H1 (cell line): ENCODE results near the gene ACSM2A. TPM values are rescaled to one million over a fixed set of nuclear protein-coding genes. Genes with fewer than 3 reads are reported as not detected.

Source experiments
- CTCF ChIA-PET: fragments of 300-600 bp; sonication (Branson Sonifier 250); formaldehyde crosslinking; loops from one replicate; lab custom pipeline; 2021; ENCODE audit not compliant: partially characterized antibody; lab: Charles Lee
- POLR2A ChIA-PET: fragments of 300-600 bp; sonication (Branson Sonifier 250); formaldehyde crosslinking; loops from one replicate; lab custom pipeline; 2021; ENCODE audit warnings: inconsistent platforms; ENCODE audit not compliant: partially characterized antibody; lab: Charles Lee
- DNase-seq, 2 experiments: peaks; one replicate each; pipeline versions ENCODE4 v3.0.0 to v3.0.0-alpha.2; 2010 to 2022; ENCODE audit warnings: low spot score in 2 of 2, low read depth in 1 of 2, mixed read lengths in 1 of 2
- FAIRE-seq: peaks from 2 replicates; lab custom pipeline; 2011; peaks lifted over from hg19 to GRCh38; lab: Jason Lieb, UNC
- H2AFZ ChIP-seq: 2 replicates; pipeline ENCODE4 v1.8.1; 2012; ENCODE audit warnings: low read length, inconsistent platforms
- H2AK5ac ChIP-seq: 2 replicates; pipeline ENCODE4 v1.6.1; 2013; ENCODE audit warnings: low read depth, low read length
- H2BK120ac ChIP-seq: replicated peaks from 2 replicates; pipeline ENCODE3; 2013; ENCODE audit warnings: low read depth, low read length, inconsistent platforms
- H2BK12ac ChIP-seq: 2 replicates; pipeline ENCODE4 v1.6.1; 2013; ENCODE audit warnings: low read depth, low read length
- H2BK15ac ChIP-seq: 2 replicates; pipeline ENCODE4 v1.6.1; 2013; ENCODE audit warnings: low read length
- H2BK20ac ChIP-seq: 2 replicates; pipeline ENCODE4 v1.6.1; 2013; ENCODE audit warnings: low read length
- H2BK5ac ChIP-seq: 2 replicates; pipeline ENCODE4 v1.6.1; 2013; ENCODE audit warnings: low read depth, low read length
- H3K14ac ChIP-seq: 2 replicates; pipeline ENCODE4 v1.6.1; 2013; ENCODE audit warnings: inconsistent platforms; ENCODE audit not compliant: insufficient read length
- H3K18ac ChIP-seq: 2 replicates; pipeline ENCODE4 v1.6.1; 2013; ENCODE audit warnings: low read length; ENCODE audit errors: extremely low read depth
- H3K23ac ChIP-seq: 2 replicates; pipeline ENCODE4 v1.6.1; 2013; ENCODE audit warnings: inconsistent platforms; ENCODE audit not compliant: insufficient read length
- H3K23me2 ChIP-seq: 2 replicates; pipeline ENCODE4 v1.6.1; 2013; ENCODE audit warnings: low read depth, low read length
- H3K27ac ChIP-seq: 2 replicates; pipeline ENCODE4 v1.6.1; 2011; ENCODE audit warnings: low read depth, low read length, inconsistent platforms
- H3K27me3 ChIP-seq, 4 experiments: replicated peaks in 1 of 4; 1 replicate in 1 of 4; 2 replicates in 3 of 4; pipeline versions ENCODE4 v1.6.1 to v1.8.1; 2011 to 2013; ENCODE audit warnings: low read length in 3 of 4, mild to moderate bottlenecking in 3 of 4, inconsistent platforms in 2 of 4, mixed read lengths in 2 of 4, moderate library complexity in 1 of 4; ENCODE audit not compliant: control insufficient read depth in 3 of 4, insufficient read depth in 3 of 4; ENCODE audit errors: extremely low read depth in 1 of 4
- H3K36me3 ChIP-seq, 4 experiments: 2 replicates each; pipeline versions ENCODE4 v1.6.1 to v1.8.1; 2011 to 2013; ENCODE audit warnings: mild to moderate bottlenecking in 4 of 4, low read length in 3 of 4, moderate library complexity in 2 of 4, control low read depth in 1 of 4, inconsistent platforms in 1 of 4; ENCODE audit not compliant: insufficient read depth in 4 of 4, control insufficient read depth in 2 of 4
- H3K4ac ChIP-seq: replicated peaks from 2 replicates; pipeline ENCODE3; 2013; ENCODE audit warnings: low read length, low read depth, mixed read lengths, inconsistent platforms; ENCODE audit not compliant: insufficient read length
- H3K4me1 ChIP-seq, 4 experiments: replicated peaks in 1 of 4; 1 replicate in 1 of 4; 2 replicates in 3 of 4; pipeline versions ENCODE4 v1.6.1 to v1.8.1; 2011 to 2013; ENCODE audit warnings: low read length in 3 of 4, inconsistent platforms in 2 of 4, mixed read lengths in 1 of 4; ENCODE audit not compliant: insufficient read depth in 4 of 4, control insufficient read depth in 3 of 4
- H3K4me2 ChIP-seq, 2 experiments: 2 replicates each; pipeline versions ENCODE4 v1.6.1 to v1.8.1; 2011 to 2013; ENCODE audit warnings: low read depth in 2 of 2, low read length in 2 of 2, control low read depth in 1 of 2, inconsistent platforms in 1 of 2, mild to moderate bottlenecking in 1 of 2; ENCODE audit not compliant: insufficient read depth in 1 of 2
- H3K4me3 ChIP-seq, 4 experiments: fragments of 200-600, 300-600 bp in 1 of 4; sonication (generic), shearing (Covaris generic), sonication (Bioruptor Twin) in 1 of 4; 2 replicates each; pipeline versions ENCODE4 v1.5.1 to v1.8.1; 2011 to 2016; ENCODE audit warnings: low read length in 4 of 4, low read depth in 3 of 4, control low read depth in 2 of 4, inconsistent platforms in 2 of 4, mild to moderate bottlenecking in 2 of 4, mixed read lengths in 1 of 4, moderate library complexity in 1 of 4; ENCODE audit not compliant: insufficient read depth in 2 of 4; ENCODE audit errors: extremely low read depth in 1 of 4
- H3K56ac ChIP-seq: replicated peaks from 2 replicates; pipeline ENCODE3; 2013; ENCODE audit warnings: low read depth, mild to moderate bottlenecking, mixed read lengths, low read length, inconsistent platforms; ENCODE audit not compliant: insufficient read length
- H3K79me1 ChIP-seq: 2 replicates; pipeline ENCODE4 v1.6.1; 2013; ENCODE audit warnings: low read depth, low read length, control low read depth
- H3K79me2 ChIP-seq, 2 experiments: 2 replicates each; pipeline versions ENCODE4 v1.6.1 to v1.8.1; 2012 to 2013; ENCODE audit warnings: low read length in 2 of 2, mild to moderate bottlenecking in 2 of 2, inconsistent platforms in 1 of 2; ENCODE audit not compliant: insufficient read depth in 2 of 2, control insufficient read depth in 1 of 2
- H3K9ac ChIP-seq, 4 experiments: replicated peaks in 1 of 4; 1 replicate in 1 of 4; 2 replicates in 3 of 4; pipeline versions ENCODE4 v1.6.1 to v1.8.1; 2011 to 2013; ENCODE audit warnings: low read depth in 3 of 4, low read length in 3 of 4, control low read depth in 2 of 4, mild to moderate bottlenecking in 2 of 4, moderate library complexity in 2 of 4, inconsistent platforms in 1 of 4; ENCODE audit errors: extremely low read depth in 1 of 4
- H3K9me3 ChIP-seq, 2 experiments: 2 replicates each; pipeline versions ENCODE4 v1.6.1 to v1.8.1; 2012 to 2013; ENCODE audit warnings: mild to moderate bottlenecking in 2 of 2, moderate library complexity in 2 of 2, control low read depth in 1 of 2, inconsistent platforms in 1 of 2, low read depth in 1 of 2, low read length in 1 of 2, mixed read lengths in 1 of 2; ENCODE audit not compliant: insufficient read depth in 2 of 2
- H4K20me1 ChIP-seq, 2 experiments: replicated peaks in 1 of 2; 2 replicates each; pipeline versions ENCODE3 to v1.8.1; 2011 to 2013; ENCODE audit warnings: inconsistent platforms in 2 of 2, low read length in 2 of 2, mild to moderate bottlenecking in 1 of 2; ENCODE audit not compliant: insufficient read depth in 2 of 2, control insufficient read depth in 1 of 2
- H4K5ac ChIP-seq: 2 replicates; pipeline ENCODE4 v1.6.1; 2013; ENCODE audit warnings: low read length, low read depth, mixed read lengths, inconsistent platforms; ENCODE audit not compliant: insufficient read length
- H4K8ac ChIP-seq: 2 replicates; pipeline ENCODE4 v1.8.0; 2013; ENCODE audit warnings: mild to moderate bottlenecking, moderate library complexity, low read length, inconsistent platforms; ENCODE audit not compliant: insufficient read depth; ENCODE audit errors: extremely low read depth
- H4K91ac ChIP-seq: replicated peaks from 2 replicates; pipeline ENCODE3; 2013; ENCODE audit warnings: low read length, mixed read lengths, inconsistent platforms; ENCODE audit not compliant: insufficient read length
- EP300 ChIP-seq, 2 experiments: IDR thresholded peaks; 1 replicate in 1 of 2; 2 replicates in 1 of 2; pipeline ENCODE4 v1.6.1; 2011 to 2012; ENCODE audit warnings: low read depth in 2 of 2, low read length in 2 of 2, mild to moderate bottlenecking in 2 of 2, borderline replicate concordance in 1 of 2, inconsistent platforms in 1 of 2, moderate library complexity in 1 of 2
- EZH2 ChIP-seq: fragments of 200-600 bp; sonication (generic); IDR thresholded peaks from 2 replicates; pipeline ENCODE4 v1.7.1; 2012; ENCODE audit warnings: low read depth, mild to moderate bottlenecking, moderate library complexity, low read length, inconsistent platforms; ENCODE audit not compliant: severe bottlenecking
- GTF2F1 ChIP-seq: IDR thresholded peaks from 2 replicates; pipeline ENCODE4 v1.6.1; 2012; ENCODE audit warnings: low read depth, low read length, improper control_type of control experiment, borderline replicate concordance
- POU5F1 ChIP-seq: IDR thresholded peaks from 2 replicates; pipeline ENCODE4 v1.6.1; 2011; ENCODE audit warnings: low read depth, mild to moderate bottlenecking, low read length, moderate library complexity
- RBBP5 ChIP-seq: IDR thresholded peaks from 2 replicates; pipeline ENCODE4 v1.7.1; 2012; ENCODE audit warnings: low read depth, mild to moderate bottlenecking, inconsistent platforms, low read length, moderate library complexity, borderline replicate concordance
- RFX5 ChIP-seq: IDR thresholded peaks from 2 replicates; pipeline ENCODE4 v1.6.1; 2011; ENCODE audit warnings: low read depth, low read length, improper control_type of control experiment, borderline replicate concordance
- WGBS, 2 experiments: shearing (Covaris generic) in 1 of 2; methylation state at CpG; one replicate each; pipeline versions ENCODE4 v1.1.6 to v1.1.7; 2013 to 2015; ENCODE audit warnings: low lambda C conversion rate in 2 of 2, mixed read lengths in 2 of 2, inconsistent platforms in 1 of 2, low coverage in 1 of 2, missing lambda C conversion rate in 1 of 2; ENCODE audit not compliant: insufficient replicate concordance in 2 of 2, insufficient coverage in 1 of 2, insufficient read length in 1 of 2; ENCODE audit errors: extremely low coverage in 1 of 2, missing lambda C conversion rate in 1 of 2; 5-methylcytosine and 5-hydroxymethylcytosine counted together
- polyA plus RNA-seq, 7 experiments: library from polyadenylated mRNA; depleted of rRNA in 3 of 7; stranded (reverse) in 5 of 7; unstranded in 2 of 7; fragments of >200 nt in 5 of 7; fragments of 200-250 nt in 2 of 7; gene quantifications; 1 replicate in 5 of 7; 2 replicates in 1 of 7; 4 replicates in 1 of 7; pipeline versions ENCODE4 v1.2.1 to v1.2.3, GENCODE V29; 2011 to 2013; ENCODE audit warnings: missing spikeins in 2 of 7, mixed read lengths in 2 of 7
- total RNA-seq: library from RNA; stranded (reverse); fragmentation: NEBNext Ultra II Directional; extraction: Animal tissue kit (Norgen Biotek cat#: 25700); gene quantifications from 2 replicates; pipeline ENCODE4 v1.2.1, GENCODE V29; 2021
- TF ChIP-seq, protein P1 (sequence below): IDR thresholded peaks from 2 replicates; pipeline ENCODE4 v1.6.1; 2012; ENCODE audit warnings: low read length, inconsistent platforms

The ACSM2A gene
- total and polyA plus RNA-seq, 2 of the 8 experiments (the other 6 are each of a cell fraction or from before 2014, with no cell fraction given): not detected

- Histone ChIP-seq H2AK5ac (no peak overlapping the region), H2BK120ac (no peak overlapping the region), H3K27ac (no peak overlapping the region), H3K14ac (no peak overlapping the region), H4K8ac (no peak overlapping the region), H3K27me3 (no peaks in the 10 kb centered on the region), H3K9me3 (peaks cover 30 to 33% of the 10 kb centered on the region in 2 experiments), H2BK20ac (no peak overlapping the region), H4K91ac (no peak overlapping the region), H3K23ac (no peak overlapping the region), H3K23me2 (no peaks in the 10 kb centered on the region), H3K4ac (no peak overlapping the region), H2BK12ac (no peak overlapping the region), H2BK15ac (no peak overlapping the region), H3K18ac (no peak overlapping the region), H3K79me2 (no peaks in the 10 kb centered on the region), H3K4me3 (no peak overlapping the region), H4K5ac (no peak overlapping the region), H4K20me1 (no peaks in the 10 kb centered on the region), H3K36me3 (no peaks in the 10 kb centered on the region), H3K4me1 (no peaks in the 10 kb centered on the region), H2AFZ (no peak overlapping the region), H3K56ac (no peak overlapping the region), H3K4me2 (no peak overlapping the region), H3K79me1 (no peaks in the 10 kb centered on the region), H3K9ac (no peak overlapping the region), H2BK5ac (no peak overlapping the region)
- DNase-seq (no peak), FAIRE-seq (no peak)
- WGBS, 2 experiments: 85% methylated on average over 1 of the region's 1 CpG; no CpG with 5 or more reads in 1 of the 2 experiments
- ChIA-PET POLR2A (no interaction called here), CTCF (no interaction called here)
- TF ChIP-seq POU5F1 (no peak), GTF2F1 (no peak), EZH2 (no peak), EP300 (IDR thresholded peaks at IDR 0.05; ENCODE audit: borderline replicate concordance in 1 of 2, low read depth in 2 of 2, low read length in 2 of 2) (no peak), RFX5 (no peak), RBBP5 (no peak)
- TF ChIP-seq, protein P1, sequence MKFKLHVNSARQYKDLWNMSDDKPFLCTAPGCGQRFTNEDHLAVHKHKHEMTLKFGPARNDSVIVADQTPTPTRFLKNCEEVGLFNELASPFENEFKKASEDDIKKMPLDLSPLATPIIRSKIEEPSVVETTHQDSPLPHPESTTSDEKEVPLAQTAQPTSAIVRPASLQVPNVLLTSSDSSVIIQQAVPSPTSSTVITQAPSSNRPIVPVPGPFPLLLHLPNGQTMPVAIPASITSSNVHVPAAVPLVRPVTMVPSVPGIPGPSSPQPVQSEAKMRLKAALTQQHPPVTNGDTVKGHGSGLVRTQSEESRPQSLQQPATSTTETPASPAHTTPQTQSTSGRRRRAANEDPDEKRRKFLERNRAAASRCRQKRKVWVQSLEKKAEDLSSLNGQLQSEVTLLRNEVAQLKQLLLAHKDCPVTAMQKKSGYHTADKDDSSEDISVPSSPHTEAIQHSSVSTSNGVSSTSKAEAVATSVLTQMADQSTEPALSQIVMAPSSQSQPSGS: no peak
Measured at GRCh38 chr16:20504418-20504817, 53.1 kb downstream of the ACSM2A start.
